ENCODE results near the gene TNFRSF1A.

TNFRSF1A gene

GRCh38 chr12:6341417-6342139 lies at the start of gene TNFRSF1A:
TNFRSF1A (minus strand) TSS chr12:6342076; CDS start chr12:6341814, 262 bp downstream.
- DNase-seq = no peak

GRCh38 chr12:6391013-6391412 lies 49.1 kb upstream of the TNFRSF1A start:
- no peak for DNase-seq

- DNase-seq = no peak
These were observed 48.4 kb upstream of the TNFRSF1A start for GRCh38 chr12:6390084-6390799.

GRCh38 chr12:6387541-6387940 lies 45.7 kb upstream of the TNFRSF1A start:
- no peak for DNase-seq

- no peak for DNase-seq
These were observed 44.6 kb upstream of the TNFRSF1A start for GRCh38 chr12:6386491-6386890.

GRCh38 chr12:6386038-6386437 lies 44.2 kb upstream of the TNFRSF1A start:
- DNase-seq = no peak

GRCh38 chr12:6384499-6385436 lies 42.9 kb upstream of the TNFRSF1A start:
- no peak for DNase-seq

- no peak for DNase-seq
These were observed 42.0 kb upstream of the TNFRSF1A start, which contains the start of gene LTBR for GRCh38 chr12:6383572-6384498. LTBR (plus strand) TSS chr12:6384162; CDS start chr12:6384359, 197 bp downstream.

GRCh38 chr12:6382982-6383381 lies 41.1 kb upstream of the TNFRSF1A start:
- DNase-seq = no peak

- DNase-seq = no peak
These were observed 40.5 kb upstream of the TNFRSF1A start for GRCh38 chr12:6382371-6382770.

- DNase-seq = no peak
These were observed 38.6 kb upstream of the TNFRSF1A start for GRCh38 chr12:6380141-6381121.

- no peak for DNase-seq
These were observed 37.0 kb upstream of the TNFRSF1A start for GRCh38 chr12:6378709-6379472.

GRCh38 chr12:6377667-6377994 lies 35.8 kb upstream of the TNFRSF1A start:
- DNase-seq = no peak

- no peak for DNase-seq
These were observed 35.2 kb upstream of the TNFRSF1A start for GRCh38 chr12:6376870-6377666.

GRCh38 chr12:6376079-6376869 lies 34.4 kb upstream of the TNFRSF1A start:
- DNase-seq = no peak

GRCh38 chr12:6375269-6376078 lies 33.6 kb upstream of the TNFRSF1A start, which contains the start of gene SCNN1A:
SCNN1A (minus strand) TSS chr12:6375563; CDS start chr12:6374783, 780 bp downstream.
- no peak for DNase-seq

GRCh38 chr12:6374786-6375160 lies 32.9 kb upstream of the TNFRSF1A start:
- DNase-seq = no peak

Data from NCI-H1092 treated with DMSO at 0.1 percent for 48 hours (cell line).